ENCODE measurements around the gene SIRT6. TPM values are rescaled to one million over a fixed set of nuclear protein-coding genes. Genes with fewer than 3 reads are reported as not detected.

SIRT6 gene
- total and polyA plus RNA-seq, 10 of the 15 experiments (the other 5 are each of a cell fraction or from before 2014, with no cell fraction given): 1.3 to 49.6 (median 24.2) TPM

Small RNA genes within 50 kb of the gene (small RNA-seq; reads per million reads assigned to genes)
- gene RF00017: not detected

Other genes with a start within 250 kb of the SIRT6 start
Only the 7 nearest of the 17 such genes appear.
- 10.6 and 15.9 TPM in 2 replicates for gene ZBTB7A, start 115.7 kb downstream of the SIRT6 start, total RNA-seq (2014; rRNA removed)
- 3.2 TPM in 2 replicates for gene ZBTB7A, start 115.7 kb downstream of the SIRT6 start, total RNA-seq (2014; rRNA removed; fragmentation: Illumina TruSeq; extraction: Trizol)
- gene ZBTB7A, start 115.7 kb downstream of the SIRT6 start, total RNA-seq (2021): 40.0 and 42.4 TPM in 2 replicates
- gene ZBTB7A, start 115.7 kb downstream of the SIRT6 start, polyA plus RNA-seq (2011; rRNA removed): 0.84 and 2.5 TPM in 2 replicates
- gene ZBTB7A, start 115.7 kb downstream of the SIRT6 start, polyA plus RNA-seq (2014; fragmentation: Illumina TruSeq; extraction: Trizol): 4.1 and 5.9 TPM in 2 replicates
- under 1 TPM; 0.26 to 0.73 TPM for gene ZBTB7A, start 115.7 kb downstream of the SIRT6 start, polyA plus RNA-seq (2014; fragmentation: Nextera tagmentation; extraction: Ambion mirVana)
- gene ZBTB7A, start 115.7 kb downstream of the SIRT6 start, polyA plus RNA-seq (2014; rRNA removed): 16.2 and 22.2 TPM in 2 replicates
- 10 to 100 TPM in 1 of 2 experiments, 1 to 10 TPM in 1; 2.0 to 10.1 TPM for gene ZBTB7A, start 115.7 kb downstream of the SIRT6 start, polyA plus RNA-seq (2016; fragmentation: Nextera tagmentation; extraction: Ambion mirVana)
- 178 and 210 TPM in 2 replicates for gene MAP2K2, start 58.4 kb downstream of the SIRT6 start, total RNA-seq (2014; rRNA removed)
- gene MAP2K2, start 58.4 kb downstream of the SIRT6 start, total RNA-seq (2014; rRNA removed; fragmentation: Illumina TruSeq; extraction: Trizol): 72.1 and 92.8 TPM in 2 replicates
- gene MAP2K2, start 58.4 kb downstream of the SIRT6 start, total RNA-seq (2021): 182 and 184 TPM in 2 replicates
- gene MAP2K2, start 58.4 kb downstream of the SIRT6 start, polyA plus RNA-seq (2011; rRNA removed): 31.6 and 68.3 TPM in 2 replicates
- 13.0 and 38.8 TPM in 2 replicates for gene MAP2K2, start 58.4 kb downstream of the SIRT6 start, polyA plus RNA-seq (2014; fragmentation: Illumina TruSeq; extraction: Trizol)
- gene MAP2K2, start 58.4 kb downstream of the SIRT6 start, polyA plus RNA-seq (2014; fragmentation: Nextera tagmentation; extraction: Ambion mirVana): 1 to 10 TPM in 1 of 2 experiments, under 1 TPM in 1; 1.00 to 6.8 TPM
- gene MAP2K2, start 58.4 kb downstream of the SIRT6 start, polyA plus RNA-seq (2014; rRNA removed): 144 and 166 TPM in 2 replicates
- 10 to 100 TPM; 33.4 to 33.7 TPM for gene MAP2K2, start 58.4 kb downstream of the SIRT6 start, polyA plus RNA-seq (2016; fragmentation: Nextera tagmentation; extraction: Ambion mirVana)
- not detected in 2 replicates for gene CREB3L3, start 28.9 kb downstream of the SIRT6 start, total RNA-seq (2014; rRNA removed)
- gene CREB3L3, start 28.9 kb downstream of the SIRT6 start, total RNA-seq (2014; rRNA removed; fragmentation: Illumina TruSeq; extraction: Trizol): not detected in 2 replicates
- not detected in 2 replicates for gene CREB3L3, start 28.9 kb downstream of the SIRT6 start, total RNA-seq (2021)
- 0.22 and 0.46 TPM in 2 replicates for gene CREB3L3, start 28.9 kb downstream of the SIRT6 start, polyA plus RNA-seq (2011; rRNA removed)
- 0.03 TPM in 1 of 2 replicates, not detected in the other for gene CREB3L3, start 28.9 kb downstream of the SIRT6 start, polyA plus RNA-seq (2014; fragmentation: Illumina TruSeq; extraction: Trizol)
- gene CREB3L3, start 28.9 kb downstream of the SIRT6 start, polyA plus RNA-seq (2014; fragmentation: Nextera tagmentation; extraction: Ambion mirVana): not detected
- gene CREB3L3, start 28.9 kb downstream of the SIRT6 start, polyA plus RNA-seq (2014; rRNA removed): not detected in 2 replicates
- under 1 TPM in 1 of 2 experiments, not detected in 1; 0.07 TPM for gene CREB3L3, start 28.9 kb downstream of the SIRT6 start, polyA plus RNA-seq (2016; fragmentation: Nextera tagmentation; extraction: Ambion mirVana)
- gene ANKRD24, start 126 bp upstream of the SIRT6 start, total RNA-seq (2014; rRNA removed): 0.49 and 0.51 TPM in 2 replicates
- 0.23 and 0.27 TPM in 2 replicates for gene ANKRD24, start 126 bp upstream of the SIRT6 start, total RNA-seq (2014; rRNA removed; fragmentation: Illumina TruSeq; extraction: Trizol)
- gene ANKRD24, start 126 bp upstream of the SIRT6 start, total RNA-seq (2021): 0.51 and 0.59 TPM in 2 replicates
- gene ANKRD24, start 126 bp upstream of the SIRT6 start, polyA plus RNA-seq (2011; rRNA removed): 0.43 TPM in 2 replicates
- 0.12 and 0.14 TPM in 2 replicates for gene ANKRD24, start 126 bp upstream of the SIRT6 start, polyA plus RNA-seq (2014; fragmentation: Illumina TruSeq; extraction: Trizol)
- under 1 TPM in 1 of 2 experiments, not detected in 1; 0.02 TPM for gene ANKRD24, start 126 bp upstream of the SIRT6 start, polyA plus RNA-seq (2014; fragmentation: Nextera tagmentation; extraction: Ambion mirVana)
- gene ANKRD24, start 126 bp upstream of the SIRT6 start, polyA plus RNA-seq (2014; rRNA removed): 0.42 and 0.47 TPM in 2 replicates
- gene ANKRD24, start 126 bp upstream of the SIRT6 start, polyA plus RNA-seq (2016; fragmentation: Nextera tagmentation; extraction: Ambion mirVana): under 1 TPM; 0.31 to 0.35 TPM
- 137 and 149 TPM in 2 replicates for gene EBI3, start 47.0 kb upstream of the SIRT6 start, total RNA-seq (2014; rRNA removed)
- 61.0 and 68.2 TPM in 2 replicates for gene EBI3, start 47.0 kb upstream of the SIRT6 start, total RNA-seq (2014; rRNA removed; fragmentation: Illumina TruSeq; extraction: Trizol)
- gene EBI3, start 47.0 kb upstream of the SIRT6 start, total RNA-seq (2021): 224 and 232 TPM in 2 replicates
- 140 and 276 TPM in 2 replicates for gene EBI3, start 47.0 kb upstream of the SIRT6 start, polyA plus RNA-seq (2011; rRNA removed)
- gene EBI3, start 47.0 kb upstream of the SIRT6 start, polyA plus RNA-seq (2014; fragmentation: Illumina TruSeq; extraction: Trizol): 13.5 and 47.7 TPM in 2 replicates
- gene EBI3, start 47.0 kb upstream of the SIRT6 start, polyA plus RNA-seq (2014; fragmentation: Nextera tagmentation; extraction: Ambion mirVana): 10 to 100 TPM; 22.0 to 61.1 TPM
- 257 and 266 TPM in 2 replicates for gene EBI3, start 47.0 kb upstream of the SIRT6 start, polyA plus RNA-seq (2014; rRNA removed)
- gene EBI3, start 47.0 kb upstream of the SIRT6 start, polyA plus RNA-seq (2016; fragmentation: Nextera tagmentation; extraction: Ambion mirVana): 100 to 1,000 TPM; 278 to 288 TPM
- gene YJU2, start 64.5 kb upstream of the SIRT6 start, total RNA-seq (2014; rRNA removed): 36.8 and 38.2 TPM in 2 replicates
- 20.7 and 23.3 TPM in 2 replicates for gene YJU2, start 64.5 kb upstream of the SIRT6 start, total RNA-seq (2014; rRNA removed; fragmentation: Illumina TruSeq; extraction: Trizol)
- 29.1 and 30.0 TPM in 2 replicates for gene YJU2, start 64.5 kb upstream of the SIRT6 start, total RNA-seq (2021)
- 17.9 and 22.6 TPM in 2 replicates for gene YJU2, start 64.5 kb upstream of the SIRT6 start, polyA plus RNA-seq (2011; rRNA removed)
- 16.1 and 20.2 TPM in 2 replicates for gene YJU2, start 64.5 kb upstream of the SIRT6 start, polyA plus RNA-seq (2014; fragmentation: Illumina TruSeq; extraction: Trizol)
- gene YJU2, start 64.5 kb upstream of the SIRT6 start, polyA plus RNA-seq (2014; fragmentation: Nextera tagmentation; extraction: Ambion mirVana): 1 to 10 TPM in 1 of 2 experiments, under 1 TPM in 1; 0.26 to 1.9 TPM
- gene YJU2, start 64.5 kb upstream of the SIRT6 start, polyA plus RNA-seq (2014; rRNA removed): 40.7 and 44.0 TPM in 2 replicates
- gene YJU2, start 64.5 kb upstream of the SIRT6 start, polyA plus RNA-seq (2016; fragmentation: Nextera tagmentation; extraction: Ambion mirVana): 10 to 100 TPM; 24.2 to 27.1 TPM
- not detected in 2 replicates for gene SHD, start 96.7 kb upstream of the SIRT6 start, total RNA-seq (2014; rRNA removed)
- not detected in 2 replicates for gene SHD, start 96.7 kb upstream of the SIRT6 start, total RNA-seq (2014; rRNA removed; fragmentation: Illumina TruSeq; extraction: Trizol)
- not detected in 2 replicates for gene SHD, start 96.7 kb upstream of the SIRT6 start, total RNA-seq (2021)
- not detected in 2 replicates for gene SHD, start 96.7 kb upstream of the SIRT6 start, polyA plus RNA-seq (2011; rRNA removed)
- gene SHD, start 96.7 kb upstream of the SIRT6 start, polyA plus RNA-seq (2014; fragmentation: Illumina TruSeq; extraction: Trizol): not detected in 2 replicates
- gene SHD, start 96.7 kb upstream of the SIRT6 start, polyA plus RNA-seq (2014; fragmentation: Nextera tagmentation; extraction: Ambion mirVana): not detected
- gene SHD, start 96.7 kb upstream of the SIRT6 start, polyA plus RNA-seq (2014; rRNA removed): not detected in 2 replicates
- under 1 TPM in 1 of 2 experiments, not detected in 1; 0.09 TPM for gene SHD, start 96.7 kb upstream of the SIRT6 start, polyA plus RNA-seq (2016; fragmentation: Nextera tagmentation; extraction: Ambion mirVana)